Panc1 (cell line): ENCODE measurements around the gene RNF220. TPM values are rescaled to one million over a fixed set of nuclear protein-coding genes. Genes with fewer than 3 reads are reported as not detected.

ENCODE experiments used
- ATAC-seq: fragments of 200-7000 bp; cut with Tn5 transposase; 2 replicates; pipeline ENCODE4 v1.9.1; 2020; ENCODE audit warnings: mild to moderate bottlenecking, moderate library complexity
- BruUV-seq: library from RNA; stranded (reverse); fragments of 400-500 nt; replicated peaks from 2 replicates; lab custom pipeline; 2021; lab: Mats Ljungman, UMichigan
- CTCF ChIA-PET: fragments of 300-600 bp; sonication (Branson Sonifier 250); formaldehyde crosslinking; loops from one replicate; lab custom pipeline; 2022; ENCODE audit warnings: antibody characterized with exemption; lab: Charles Lee
- POLR2A ChIA-PET: fragments of 300-600 bp; sonication (Branson Sonifier 250); formaldehyde crosslinking; loops from one replicate; lab custom pipeline; 2022; ENCODE audit warnings: antibody characterized with exemption; lab: Charles Lee
- DNase-seq: peaks from one replicate; pipeline ENCODE4 v3.0.0-alpha.2; 2010; ENCODE audit warnings: low read depth, low spot score
- H3K27ac ChIP-seq: 2 replicates; pipeline ENCODE4 v1.5.1; 2011; ENCODE audit warnings: mild to moderate bottlenecking, low read length, inconsistent platforms
- H3K27me3 ChIP-seq: fragments of 200-500 bp; sonication (Bioruptor generic); 2 replicates; pipeline ENCODE4 v1.6.0; 2014; ENCODE audit warnings: low read length, inconsistent platforms; ENCODE audit not compliant: control insufficient read depth, insufficient read depth
- H3K36me3 ChIP-seq: fragments of 200-500 bp; sonication (Bioruptor generic); 2 replicates; pipeline ENCODE4 v1.5.1; 2014; ENCODE audit warnings: inconsistent platforms, mild to moderate bottlenecking, low read length, moderate library complexity; ENCODE audit not compliant: control insufficient read depth, insufficient read depth
- H3K4me1 ChIP-seq: 2 replicates; pipeline ENCODE4 v1.5.1; 2011; ENCODE audit warnings: inconsistent platforms, mild to moderate bottlenecking, low read length, moderate library complexity; ENCODE audit not compliant: control insufficient read depth, insufficient read depth
- H3K4me3 ChIP-seq, 2 experiments: 2 replicates each; pipeline ENCODE4 v1.5.1; 2011 to 2012; ENCODE audit warnings: low read depth in 2 of 2, low read length in 2 of 2, mild to moderate bottlenecking in 2 of 2, inconsistent platforms in 1 of 2, moderate library complexity in 1 of 2
- H3K9me3 ChIP-seq: fragments of 200-500 bp; sonication (Bioruptor generic); 2 replicates; pipeline ENCODE4 v1.5.1; 2014; ENCODE audit warnings: low read depth, mild to moderate bottlenecking, inconsistent platforms, low read length, moderate library complexity; ENCODE audit not compliant: control insufficient read depth, insufficient read depth
- POLR2AphosphoS5 ChIP-seq: IDR thresholded peaks from 2 replicates; pipeline ENCODE4 v1.6.1; 2012; ENCODE audit warnings: mild to moderate bottlenecking, low read depth, low read length, moderate library complexity
- SIN3A ChIP-seq: IDR thresholded peaks from 2 replicates; pipeline ENCODE4 v1.6.1; 2012; ENCODE audit warnings: low read depth, mild to moderate bottlenecking, low read length, moderate library complexity, borderline replicate concordance; ENCODE audit not compliant: insufficient read depth
- TCF7L2 ChIP-seq: IDR thresholded peaks from 2 replicates; pipeline ENCODE4 v1.6.1; 2011; ENCODE audit warnings: mild to moderate bottlenecking, low read depth, low read length, inconsistent platforms
- in situ Hi-C: cut with HindIII; loops from 2 replicates; pipeline ENCODE4 v1.10.0; 2016; ENCODE audit warnings: low sequenced_read_pairs, low pct_unique_long_range_greater_than_20kb
- intact Hi-C: fragments of 100-400 bp; cut with micrococcal nuclease; formaldehyde crosslinking; loops from one replicate; pipeline ENCODE4 v1.10.0; 2022; ENCODE audit not compliant: unreplicated experiment
- total RNA-seq: library from RNA; stranded (reverse); gene quantifications from one replicate; pipeline ENCODE4 v1.2.1, GENCODE V29; 2021; ENCODE audit not compliant: unreplicated experiment
- TF ChIP-seq, protein P1 (sequence below): fragments of 450-650 bp; IDR thresholded peaks from 2 replicates; pipeline ENCODE4 v1.5.1; 2017; ENCODE audit warnings: mild to moderate bottlenecking
- TF ChIP-seq, protein P2 (sequence below), 2 experiments: IDR thresholded peaks; 2 replicates each; pipeline ENCODE4 v1.6.1; 2011 to 2012; ENCODE audit warnings: low read depth in 2 of 2, control low read depth in 1 of 2, low read length in 1 of 2, mild to moderate bottlenecking in 1 of 2, moderate library complexity in 1 of 2; ENCODE audit not compliant: insufficient read depth in 1 of 2

The RNF220 gene
- total RNA-seq, 1 experiment from 2014 or later, result 64.9 TPM

DNA sequence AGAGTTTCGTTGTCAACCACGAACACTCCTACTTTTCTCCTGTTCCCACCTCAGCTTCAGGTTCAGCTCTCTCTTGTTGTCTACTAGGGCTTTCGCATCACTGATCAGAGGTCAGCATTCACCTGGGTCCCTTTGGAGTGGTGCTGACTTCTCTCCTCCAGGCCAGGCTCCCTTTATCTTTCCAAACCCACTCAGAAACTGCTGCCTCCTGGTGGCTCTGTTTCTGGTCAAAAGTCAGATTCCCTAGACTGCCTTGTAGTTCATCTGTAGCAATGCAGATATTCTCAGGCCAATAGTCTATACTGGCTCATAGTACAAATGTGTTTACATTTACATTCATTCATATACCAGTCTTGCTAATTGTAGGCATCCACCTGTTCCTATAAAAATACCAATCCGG is 43.6 kb upstream of the RNF220 start:
- 0 out of 2 replicates have a peak, but pooled peaks have one; percentile 35 for ATAC-seq
- Histone ChIP-seq H3K27me3 (no peaks in the 10 kb centered on the region), H3K36me3 (no peaks in the 10 kb centered on the region), H3K4me1 (no peaks in the 10 kb centered on the region), H3K27ac (no peak overlapping the region), H3K9me3 (no peaks in the 10 kb centered on the region), H3K4me3 (no peak overlapping the region)
- intact Hi-C loops (no loop called here), in situ Hi-C loops (no loop called here)
- no peak for DNase-seq
- TF ChIP-seq TCF7L2 (no peak), POLR2AphosphoS5 (no peak), SIN3A (no peak)
- TF ChIP-seq, protein P1, sequence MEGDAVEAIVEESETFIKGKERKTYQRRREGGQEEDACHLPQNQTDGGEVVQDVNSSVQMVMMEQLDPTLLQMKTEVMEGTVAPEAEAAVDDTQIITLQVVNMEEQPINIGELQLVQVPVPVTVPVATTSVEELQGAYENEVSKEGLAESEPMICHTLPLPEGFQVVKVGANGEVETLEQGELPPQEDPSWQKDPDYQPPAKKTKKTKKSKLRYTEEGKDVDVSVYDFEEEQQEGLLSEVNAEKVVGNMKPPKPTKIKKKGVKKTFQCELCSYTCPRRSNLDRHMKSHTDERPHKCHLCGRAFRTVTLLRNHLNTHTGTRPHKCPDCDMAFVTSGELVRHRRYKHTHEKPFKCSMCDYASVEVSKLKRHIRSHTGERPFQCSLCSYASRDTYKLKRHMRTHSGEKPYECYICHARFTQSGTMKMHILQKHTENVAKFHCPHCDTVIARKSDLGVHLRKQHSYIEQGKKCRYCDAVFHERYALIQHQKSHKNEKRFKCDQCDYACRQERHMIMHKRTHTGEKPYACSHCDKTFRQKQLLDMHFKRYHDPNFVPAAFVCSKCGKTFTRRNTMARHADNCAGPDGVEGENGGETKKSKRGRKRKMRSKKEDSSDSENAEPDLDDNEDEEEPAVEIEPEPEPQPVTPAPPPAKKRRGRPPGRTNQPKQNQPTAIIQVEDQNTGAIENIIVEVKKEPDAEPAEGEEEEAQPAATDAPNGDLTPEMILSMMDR, result no peak; the same call in 1 of the 2 replicates
- TF ChIP-seq, protein P2, sequence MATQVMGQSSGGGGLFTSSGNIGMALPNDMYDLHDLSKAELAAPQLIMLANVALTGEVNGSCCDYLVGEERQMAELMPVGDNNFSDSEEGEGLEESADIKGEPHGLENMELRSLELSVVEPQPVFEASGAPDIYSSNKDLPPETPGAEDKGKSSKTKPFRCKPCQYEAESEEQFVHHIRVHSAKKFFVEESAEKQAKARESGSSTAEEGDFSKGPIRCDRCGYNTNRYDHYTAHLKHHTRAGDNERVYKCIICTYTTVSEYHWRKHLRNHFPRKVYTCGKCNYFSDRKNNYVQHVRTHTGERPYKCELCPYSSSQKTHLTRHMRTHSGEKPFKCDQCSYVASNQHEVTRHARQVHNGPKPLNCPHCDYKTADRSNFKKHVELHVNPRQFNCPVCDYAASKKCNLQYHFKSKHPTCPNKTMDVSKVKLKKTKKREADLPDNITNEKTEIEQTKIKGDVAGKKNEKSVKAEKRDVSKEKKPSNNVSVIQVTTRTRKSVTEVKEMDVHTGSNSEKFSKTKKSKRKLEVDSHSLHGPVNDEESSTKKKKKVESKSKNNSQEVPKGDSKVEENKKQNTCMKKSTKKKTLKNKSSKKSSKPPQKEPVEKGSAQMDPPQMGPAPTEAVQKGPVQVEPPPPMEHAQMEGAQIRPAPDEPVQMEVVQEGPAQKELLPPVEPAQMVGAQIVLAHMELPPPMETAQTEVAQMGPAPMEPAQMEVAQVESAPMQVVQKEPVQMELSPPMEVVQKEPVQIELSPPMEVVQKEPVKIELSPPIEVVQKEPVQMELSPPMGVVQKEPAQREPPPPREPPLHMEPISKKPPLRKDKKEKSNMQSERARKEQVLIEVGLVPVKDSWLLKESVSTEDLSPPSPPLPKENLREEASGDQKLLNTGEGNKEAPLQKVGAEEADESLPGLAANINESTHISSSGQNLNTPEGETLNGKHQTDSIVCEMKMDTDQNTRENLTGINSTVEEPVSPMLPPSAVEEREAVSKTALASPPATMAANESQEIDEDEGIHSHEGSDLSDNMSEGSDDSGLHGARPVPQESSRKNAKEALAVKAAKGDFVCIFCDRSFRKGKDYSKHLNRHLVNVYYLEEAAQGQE (IDR thresholded peaks at IDR 0.05; ENCODE audit: insufficient read depth in 1 of 2, low read depth in 2 of 2, low read length in 1 of 2), result no peak
- CTCF ChIA-PET, result interaction anchor here (0.7 kb wide), 1 partner anchor 233 kb away, joined by 8 read pairs; no protein-coding TSS in a partner anchor
- BruUV-seq, result no TSS peak
- POLR2A ChIA-PET, result no interaction called here

DNA sequence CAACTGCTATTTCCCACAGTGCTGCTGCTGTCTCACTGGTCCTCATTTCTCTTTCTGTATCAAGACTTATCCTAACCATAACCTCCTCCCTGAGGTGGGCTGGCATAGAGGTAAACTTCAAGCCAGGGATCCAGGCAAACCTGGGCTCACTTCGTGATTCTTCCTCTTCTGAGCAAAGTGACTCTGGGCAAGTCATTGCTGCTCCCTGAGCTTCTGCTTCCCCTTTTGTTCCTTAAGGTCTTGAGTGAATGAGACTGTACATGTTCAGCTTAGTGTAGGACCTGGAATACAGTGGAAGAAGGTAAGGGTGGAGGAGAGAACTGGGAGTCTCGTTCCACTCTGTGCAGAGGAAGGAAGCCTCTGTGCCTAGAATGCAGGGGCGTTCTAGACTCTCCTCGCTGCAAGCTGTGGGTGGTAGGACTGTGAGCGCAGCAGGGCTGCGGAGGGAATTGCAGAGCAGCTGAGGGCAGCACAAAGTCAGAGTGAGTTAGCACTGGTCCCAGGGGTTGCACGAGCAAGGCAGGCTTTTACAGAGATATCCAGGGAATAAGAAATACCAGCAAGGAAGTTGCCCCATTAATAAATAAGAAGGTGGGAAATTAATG is 38.6 kb upstream of the RNF220 start:
- Histone ChIP-seq H3K27me3 (no peaks in the 10 kb centered on the region), H3K9me3 (no peaks in the 10 kb centered on the region), H3K4me3 (no peak overlapping the region), H3K4me1 (no peaks in the 10 kb centered on the region), H3K27ac (no peak overlapping the region), H3K36me3 (no peaks in the 10 kb centered on the region)
- CTCF ChIA-PET, result interaction anchor here (0.6 kb wide), 1 partner anchor 239 kb away, joined by 4 read pairs; no protein-coding TSS in a partner anchor
- BruUV-seq, result no TSS peak
- POLR2A ChIA-PET, result no interaction called here
- ATAC-seq (no peak), DNase-seq (no peak)
- in situ Hi-C loops, result no loop called here
- no peak for TF ChIP-seq POLR2AphosphoS5
- no peak for TF ChIP-seq TCF7L2
- TF ChIP-seq SIN3A, result no peak
- TF ChIP-seq, protein P1, result no peak
- TF ChIP-seq, protein P2 (IDR thresholded peaks at IDR 0.05; ENCODE audit: insufficient read depth in 1 of 2, low read depth in 2 of 2, low read length in 1 of 2), result no peak
- intact Hi-C loops, result no loop called here
